HepG2 (cell line): Measurements from ENCODE around the gene POU6F2. TPM values are rescaled to one million over a fixed set of nuclear protein-coding genes. Genes with fewer than 3 reads are reported as not detected.
A peak's percentile ranks its signal among the peaks of the same experiment; 100 is the strongest.

Experiments used
- ATAC-seq: fragments of 200-7000 bp; cut with Tn5 transposase; 3 replicates; pipeline ENCODE4 v1.9.1; 2020; ENCODE audit warnings: mild to moderate bottlenecking, moderate library complexity
- BruUV-seq: library from RNA; stranded (reverse); fragments of 400-500 nt; replicated peaks from 2 replicates; lab custom pipeline; 2021; lab: Mats Ljungman, UMichigan
- CTCF ChIA-PET: fragments of 300-600 bp; formaldehyde crosslinking; extraction: SDS; loops from one replicate; lab custom pipeline; 2021; ENCODE audit warnings: low total read pairs, inconsistent platforms, low intra/inter-chr PET ratio; lab: Yijun Ruan, JAX
- POLR2A ChIA-PET: fragments of 350-600 bp; sonication (Branson Sonifier 250); formaldehyde crosslinking; loops from one replicate; lab custom pipeline; 2020; ENCODE audit warnings: antibody characterized with exemption, inconsistent platforms; lab: Yijun Ruan, JAX
- DNase-seq: peaks from one replicate; pipeline ENCODE4 v3.0.0-alpha.2; 2015; ENCODE audit warnings: low spot score
- FAIRE-seq: peaks from 3 replicates; lab custom pipeline; 2011; peaks lifted over from hg19 to GRCh38; lab: Jason Lieb, UNC
- H2AFZ ChIP-seq: one replicate; pipeline ENCODE4 v1.6.1; 2011; ENCODE audit warnings: low read length, inconsistent platforms
- H3K27ac ChIP-seq: fragments of 300-600 bp; 3 replicates; pipeline ENCODE4 v1.8.0; 2011; ENCODE audit warnings: mixed run types, mild to moderate bottlenecking, mixed read lengths, low read length, inconsistent platforms; ENCODE audit not compliant: insufficient read depth; ENCODE audit errors: extremely low read length
- H3K27me3 ChIP-seq, 2 experiments: fragments of 200-600 bp in 1 of 2; 2 replicates in 1 of 2; 3 replicates in 1 of 2; pipeline versions ENCODE4 v1.6.0 to v1.8.0; 2011; ENCODE audit warnings: low read length in 2 of 2, mild to moderate bottlenecking in 2 of 2, moderate library complexity in 2 of 2, inconsistent platforms in 1 of 2; ENCODE audit not compliant: insufficient read depth in 2 of 2, control insufficient read depth in 1 of 2
- H3K36me3 ChIP-seq, 2 experiments: fragments of 200-600 bp in 1 of 2; replicated peaks in 1 of 2; 2 replicates in 1 of 2; 3 replicates in 1 of 2; pipeline versions ENCODE4 v1.5.1 to v1.8.0; 2011; ENCODE audit warnings: low read length in 2 of 2, inconsistent platforms in 1 of 2; ENCODE audit not compliant: insufficient read depth in 2 of 2, control insufficient read depth in 1 of 2
- H3K4me1 ChIP-seq: 2 replicates; pipeline ENCODE4 v1.5.1; 2012; ENCODE audit warnings: low read length, inconsistent platforms; ENCODE audit not compliant: insufficient read depth
- H3K4me2 ChIP-seq: 2 replicates; pipeline ENCODE4 v1.6.0; 2011; ENCODE audit warnings: low read depth, low read length, inconsistent platforms
- H3K4me3 ChIP-seq, 3 experiments: fragments of 200-600 bp in 1 of 3; sonication (generic), shearing (Covaris generic) in 1 of 3; replicated peaks in 1 of 3; 2 replicates each; pipeline ENCODE4 v1.5.1; 2011 to 2016; ENCODE audit warnings: low read length in 3 of 3, inconsistent platforms in 2 of 3, low read depth in 2 of 3, mild to moderate bottlenecking in 2 of 3, control low read depth in 1 of 3, mixed read lengths in 1 of 3; ENCODE audit not compliant: insufficient read depth in 1 of 3
- H3K79me2 ChIP-seq: one replicate; pipeline ENCODE4 v1.6.1; 2011; ENCODE audit warnings: low read length, inconsistent platforms; ENCODE audit not compliant: insufficient read depth
- H3K9ac ChIP-seq: 2 replicates; pipeline ENCODE4 v1.6.0; 2011; ENCODE audit warnings: mild to moderate bottlenecking, low read depth, low read length, inconsistent platforms; ENCODE audit not compliant: insufficient read depth
- H3K9me3 ChIP-seq: 2 replicates; pipeline ENCODE4 v1.5.1; 2012; ENCODE audit warnings: mild to moderate bottlenecking, low read length
- H4K20me1 ChIP-seq: 2 replicates; pipeline ENCODE4 v1.6.0; 2011; ENCODE audit warnings: inconsistent platforms, mild to moderate bottlenecking, low read length, moderate library complexity; ENCODE audit not compliant: insufficient read depth
- CCAR2 ChIP-seq: fragments of 200-400 bp; formaldehyde crosslinking; optimal IDR thresholded peaks from 2 replicates; pipeline ENCODE3; 2018; ENCODE audit warnings: low read depth, mild to moderate bottlenecking, low read length, moderate library complexity
- EEA1 ChIP-seq: sonication (generic); formaldehyde crosslinking; IDR thresholded peaks from 2 replicates; pipeline ENCODE4 v1.5.1; 2020; ENCODE audit warnings: mild to moderate bottlenecking, missing genetic modification reagents, borderline replicate concordance
- EED ChIP-seq: sonication (generic); formaldehyde crosslinking; IDR thresholded peaks from 2 replicates; pipeline ENCODE4 v1.5.0; 2020; ENCODE audit warnings: mild to moderate bottlenecking, missing genetic modification reagents
- FOXJ3 ChIP-seq: sonication (generic); formaldehyde crosslinking; IDR thresholded peaks from 2 replicates; pipeline ENCODE4 v1.4.0; 2020; ENCODE audit warnings: missing genetic modification reagents, mild to moderate bottlenecking, borderline replicate concordance
- GTF3A ChIP-seq: sonication (generic); formaldehyde crosslinking; conservative IDR thresholded peaks from 2 replicates; pipeline ENCODE4 v1.4.0; 2020; ENCODE audit warnings: mild to moderate bottlenecking, missing genetic modification reagents
- NFE2L2 ChIP-seq: fragments of 150-350 bp; IDR thresholded peaks from 2 replicates; pipeline ENCODE4 v1.6.1; 2014; ENCODE audit warnings: low read length
- PHF21A ChIP-seq: sonication (generic); formaldehyde crosslinking; IDR thresholded peaks from 2 replicates; pipeline ENCODE4 v1.5.0; 2020; ENCODE audit warnings: mild to moderate bottlenecking, missing genetic modification reagents
- POGK ChIP-seq: sonication (generic); formaldehyde crosslinking; conservative IDR thresholded peaks from 2 replicates; pipeline ENCODE4 v1.8.0; 2022; ENCODE audit warnings: mild to moderate bottlenecking, moderate library complexity, missing genetic modification reagents
- RBM39 ChIP-seq: fragments of 200-400 bp; formaldehyde crosslinking; IDR thresholded peaks from one replicate; pipeline ENCODE4 v1.6.1; 2018; ENCODE audit warnings: antibody characterized with exemption, mild to moderate bottlenecking, low read depth, low read length; ENCODE audit not compliant: poor library complexity, severe bottlenecking
- SIX4 ChIP-seq: sonication (generic); formaldehyde crosslinking; IDR thresholded peaks from 2 replicates; pipeline ENCODE4 v1.4.0; 2020; ENCODE audit warnings: missing genetic modification reagents
- STAT5B ChIP-seq: sonication (generic); formaldehyde crosslinking; IDR thresholded peaks from 2 replicates; pipeline ENCODE4 v1.4.0; 2020; ENCODE audit warnings: missing genetic modification reagents
- TAF1 ChIP-seq: sonication (generic); formaldehyde crosslinking; IDR thresholded peaks from 2 replicates; pipeline ENCODE4 v1.4.0; 2020; ENCODE audit warnings: missing genetic modification reagents
- ZBTB33 ChIP-seq: sonication (generic); formaldehyde crosslinking; IDR thresholded peaks from 2 replicates; pipeline ENCODE4 v1.4.0; 2020; ENCODE audit warnings: missing genetic modification reagents
- ZNF101 ChIP-seq: sonication (generic); formaldehyde crosslinking; IDR thresholded peaks from 2 replicates; pipeline ENCODE4 v1.4.0; 2020; ENCODE audit warnings: mild to moderate bottlenecking, low read depth, missing genetic modification reagents, borderline replicate concordance
- ZNF276 ChIP-seq: sonication (generic); formaldehyde crosslinking; IDR thresholded peaks from 2 replicates; pipeline ENCODE4 v1.4.0; 2020; ENCODE audit warnings: mild to moderate bottlenecking, low read depth, missing genetic modification reagents
- ZNF501 ChIP-seq: sonication (generic); formaldehyde crosslinking; IDR thresholded peaks from 2 replicates; pipeline ENCODE4 v1.5.1; 2020; ENCODE audit warnings: mild to moderate bottlenecking, moderate library complexity, missing genetic modification reagents
- ZNF678 ChIP-seq: sonication (generic); formaldehyde crosslinking; IDR thresholded peaks from 2 replicates; pipeline ENCODE4 v1.4.0; 2020; ENCODE audit warnings: mild to moderate bottlenecking, missing genetic modification reagents
- ZNF792 ChIP-seq: IDR thresholded peaks from 2 replicates; pipeline ENCODE4 v1.6.1; 2016
- ZNF891 ChIP-seq: sonication (generic); formaldehyde crosslinking; IDR thresholded peaks from 2 replicates; pipeline ENCODE4 v1.5.0; 2020; ENCODE audit warnings: mild to moderate bottlenecking, missing genetic modification reagents
- ZSCAN5A ChIP-seq: sonication (generic); formaldehyde crosslinking; IDR thresholded peaks from 2 replicates; pipeline ENCODE4 v1.8.0; 2022; ENCODE audit warnings: mild to moderate bottlenecking, missing genetic modification reagents, borderline replicate concordance
- WGBS: methylation state at CpG from one replicate; pipeline ENCODE4 v1.1.6; 2017; ENCODE audit warnings: low lambda C conversion rate; 5-methylcytosine and 5-hydroxymethylcytosine counted together
- in situ Hi-C: cut with HindIII; loops from 2 replicates; pipeline ENCODE4 v1.10.0; 2017; ENCODE audit warnings: low pct_unique_long_range_greater_than_20kb; ENCODE audit not compliant: extremely low pct_ligation_motif_present
- intact Hi-C: fragments of 100-400 bp; cut with micrococcal nuclease; formaldehyde crosslinking; loops from one replicate; pipeline ENCODE4 v1.10.0; 2022; ENCODE audit not compliant: unreplicated experiment
- polyA plus RNA-seq, 8 experiments: library from polyadenylated mRNA; depleted of rRNA in 3 of 8; stranded (reverse) in 7 of 8; unstranded in 1 of 8; fragments of >200 nt; fragmentation: Illumina TruSeq in 4 of 8; extraction: Trizol in 4 of 8; gene quantifications; 2 replicates each; pipeline versions ENCODE4 v1.2.1 to v1.2.3, GENCODE V29; 2011 to 2016; ENCODE audit warnings: low read depth in 4 of 8, missing spikeins in 1 of 8, mixed read lengths in 1 of 8; ENCODE audit not compliant: insufficient read depth in 1 of 8
- total RNA-seq, 5 experiments: library from RNA; depleted of rRNA; stranded (reverse); fragments of >200 nt; fragmentation: Illumina TruSeq; extraction: Trizol; gene quantifications; 2 replicates each; pipeline ENCODE4 v1.2.3, GENCODE V29; 2016; ENCODE audit warnings: low read depth in 1 of 5

POU6F2 gene
- total and polyA plus RNA-seq, 2 of the 13 experiments (the other 11 are each of a cell fraction or from before 2014, with no cell fraction given), result not detected

GRCh38 chr7:39407137-39407536 is 429.4 kb downstream of the POU6F2 start:
- ATAC-seq, result no peak
- H3K4me2 ChIP-seq, result peak overlapping the region; percentile 14; the same call in 1 of the 2 replicates
- no peak overlapping the region for H3K27ac ChIP-seq
- H4K20me1 ChIP-seq, result no peaks in the 10 kb centered on the region
- TF ChIP-seq PHF21A (no peak), GTF3A (CRISPR knock-in tag) (no peak), ZNF501 (CRISPR knock-in tag) (no peak), TAF1 (CRISPR knock-in tag) (no peak), ZSCAN5A (CRISPR knock-in tag) (no peak), POGK (no peak), ZNF678 (CRISPR knock-in tag) (no peak), STAT5B (CRISPR knock-in tag) (no peak), ZBTB33 (CRISPR knock-in tag) (no peak), NFE2L2 (no peak), ZNF101 (CRISPR knock-in tag) (no peak), RBM39 (no peak), SIX4 (CRISPR knock-in tag) (no peak), ZNF276 (CRISPR knock-in tag) (no peak), CCAR2 (no peak), ZNF792 (CRISPR knock-in tag) (no peak), EED (no peak), FOXJ3 (CRISPR knock-in tag) (no peak), EEA1 (CRISPR knock-in tag) (no peak), ZNF891 (CRISPR knock-in tag) (no peak)
- in situ Hi-C loops, result no loop called here
- no peaks in the 10 kb centered on the region for H3K36me3 ChIP-seq
- POLR2A ChIA-PET, result no interaction called here
- 36% methylated on average over 4 of the region's 4 CpGs for WGBS
- no peaks in the 10 kb centered on the region for H3K9me3 ChIP-seq
- no peak for FAIRE-seq
- BruUV-seq, result no TSS peak
- intact Hi-C loops, result no loop called here
- no peak overlapping the region for H3K4me3 ChIP-seq
- H3K27me3 ChIP-seq, result no peaks in the 10 kb centered on the region
- no peak for DNase-seq
- H3K4me1 ChIP-seq, result peaks cover 22% of the 10 kb centered on the region
- CTCF ChIA-PET, result no interaction called here
- no peak overlapping the region for H2AFZ ChIP-seq
- no peak overlapping the region for H3K9ac ChIP-seq
- no peaks in the 10 kb centered on the region for H3K79me2 ChIP-seq
